ENCODE data around the gene GALNT9.

Gene GALNT9

GRCh38 chr12:132178801-132179401, 150.5 kb downstream of the GALNT9 start:
- DNase-seq, result peak; percentile 51

- no peak for DNase-seq
Observed at GRCh38 chr12:132178316-132178715, 151.1 kb downstream of the GALNT9 start.

GRCh38 chr12:132176920-132177551, 152.4 kb downstream of the GALNT9 start:
- no peak for DNase-seq

GRCh38 chr12:132176385-132176919, 152.9 kb downstream of the GALNT9 start:
- no peak for DNase-seq

- no peak for DNase-seq
Observed at GRCh38 chr12:132175496-132176384, 153.6 kb downstream of the GALNT9 start.

DNA sequence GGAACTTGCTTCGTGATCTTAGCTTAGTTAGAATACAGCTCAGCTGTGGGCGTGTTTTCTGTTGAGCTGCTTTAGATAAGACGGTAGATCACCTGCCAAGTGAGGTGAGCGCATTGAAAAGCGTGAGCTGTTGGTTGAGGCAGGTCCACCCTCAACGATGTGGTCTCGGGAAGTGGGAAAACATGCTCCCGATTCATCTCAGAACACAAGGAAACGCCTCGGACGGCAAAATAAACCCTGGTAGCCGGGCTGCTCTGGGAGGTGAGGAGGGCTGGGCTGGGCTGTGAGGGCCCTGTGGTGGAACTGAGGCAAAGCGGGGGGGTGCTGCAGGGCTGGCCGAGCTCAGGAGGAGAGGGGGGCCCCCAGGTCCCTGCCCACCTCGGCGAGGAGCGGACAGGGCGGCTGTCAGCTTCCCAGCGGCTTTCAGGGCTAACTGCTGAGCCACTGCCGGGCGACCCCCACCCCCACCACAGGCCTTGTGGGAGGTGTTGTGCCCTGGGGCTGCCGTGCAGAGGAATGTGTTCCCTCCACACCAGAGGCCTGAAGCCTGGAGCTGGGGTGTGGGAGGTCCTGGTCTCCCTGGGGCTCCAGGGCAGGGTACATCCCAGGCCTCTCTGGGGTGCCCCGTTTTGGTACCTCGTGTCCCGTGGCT, 154.4 kb downstream of the GALNT9 start:
- no peak for DNase-seq

GRCh38 chr12:132174015-132174838, 155.2 kb downstream of the GALNT9 start:
- DNase-seq, result no peak

DNA sequence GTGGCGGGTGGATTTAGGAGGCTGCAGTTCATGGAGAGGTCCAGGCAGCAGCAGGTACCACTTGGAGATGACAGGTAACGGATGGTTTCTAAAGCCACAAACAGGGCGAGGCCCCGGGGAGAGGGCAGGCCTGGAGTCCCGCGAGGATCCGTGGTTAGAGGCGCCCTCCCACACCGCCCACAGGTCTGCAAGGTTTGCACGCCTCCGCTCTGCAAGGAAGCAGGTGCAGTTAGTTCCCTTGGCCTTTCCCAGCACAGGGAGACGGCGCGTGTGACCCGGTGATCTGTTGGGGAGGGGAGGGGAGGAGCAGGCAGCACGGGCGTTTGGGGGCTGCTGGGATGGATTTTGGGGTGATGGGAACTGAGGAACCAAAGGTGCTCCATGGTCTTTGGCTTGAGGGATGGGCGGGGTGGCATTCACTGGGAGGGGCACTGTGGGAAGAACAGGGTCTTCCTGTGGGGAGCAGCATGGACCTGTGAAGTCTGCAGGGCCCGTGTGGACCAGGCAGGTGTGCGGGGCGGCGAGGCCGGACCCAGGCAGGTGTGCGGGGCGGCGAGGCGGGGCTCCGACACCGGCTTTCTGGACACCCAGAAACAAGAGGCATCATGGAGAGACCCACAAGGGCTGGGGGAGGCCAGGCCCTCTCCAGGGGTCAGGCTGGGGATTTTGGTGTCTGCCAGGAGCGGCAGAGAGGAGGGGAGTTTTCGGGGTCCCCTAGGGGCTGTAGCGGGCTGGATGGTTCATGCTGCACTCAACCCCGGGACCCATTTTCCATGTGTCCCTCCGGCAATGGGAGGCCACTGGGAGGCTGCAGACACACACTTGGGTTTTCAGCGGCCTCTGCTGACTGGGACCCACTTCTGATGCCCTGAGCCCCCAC, 156.0 kb downstream of the GALNT9 start:
- no peak for DNase-seq

DNA sequence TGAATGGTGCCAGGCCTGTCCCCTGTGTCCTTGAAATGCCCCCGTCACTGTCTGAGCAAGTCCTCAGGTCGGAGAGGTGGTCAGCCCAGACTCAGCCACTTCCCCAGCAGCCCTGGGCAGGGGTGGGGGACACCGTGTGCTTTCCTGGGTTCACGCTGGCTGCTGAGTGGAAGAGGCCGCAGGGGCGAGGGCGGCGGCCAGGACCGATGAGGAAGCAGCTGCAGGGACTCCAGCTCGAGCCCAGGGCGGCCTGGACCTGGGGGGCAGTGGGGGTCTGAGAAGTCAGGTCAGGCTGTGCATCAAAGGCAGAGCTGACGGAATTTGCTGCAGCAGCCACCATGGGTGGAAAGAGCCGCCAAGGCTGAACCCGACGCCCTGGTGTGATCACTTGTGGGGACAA, 156.8 kb downstream of the GALNT9 start:
- DNase-seq, result no peak

DNA sequence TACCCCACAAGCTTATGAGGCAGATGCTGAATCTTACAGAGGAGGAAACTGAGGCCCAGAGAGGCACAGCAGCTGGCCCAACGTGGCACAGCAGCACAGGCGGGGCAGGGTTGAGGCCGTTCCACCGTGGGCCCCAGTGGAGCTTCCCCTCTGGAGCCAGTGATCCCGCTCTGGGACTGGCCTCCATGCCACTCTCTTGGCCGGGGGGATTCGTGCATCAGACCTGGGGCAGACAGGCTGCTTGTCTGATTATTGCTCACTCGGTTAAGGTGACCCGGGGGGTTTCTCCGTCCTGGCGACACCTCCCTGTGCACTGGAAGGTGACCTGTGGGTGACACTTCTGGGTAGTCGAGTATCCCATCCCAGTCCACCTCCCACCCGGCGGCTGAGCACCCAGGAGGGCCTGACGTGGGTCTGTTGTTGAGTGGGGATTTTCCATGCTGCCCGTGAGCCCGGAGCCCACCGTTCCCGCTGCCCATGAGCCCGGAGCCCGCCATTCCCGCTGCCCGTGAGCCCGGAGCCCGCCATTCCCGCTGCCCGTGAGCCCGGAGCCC, 157.3 kb downstream of the GALNT9 start:
- DNase-seq, result no peak

GRCh38 chr12:132171293-132171967, 158.0 kb downstream of the GALNT9 start:
- DNase-seq, result peak; percentile 37

- no peak for DNase-seq
Observed at GRCh38 chr12:132170637-132171292, 158.6 kb downstream of the GALNT9 start.

DNA sequence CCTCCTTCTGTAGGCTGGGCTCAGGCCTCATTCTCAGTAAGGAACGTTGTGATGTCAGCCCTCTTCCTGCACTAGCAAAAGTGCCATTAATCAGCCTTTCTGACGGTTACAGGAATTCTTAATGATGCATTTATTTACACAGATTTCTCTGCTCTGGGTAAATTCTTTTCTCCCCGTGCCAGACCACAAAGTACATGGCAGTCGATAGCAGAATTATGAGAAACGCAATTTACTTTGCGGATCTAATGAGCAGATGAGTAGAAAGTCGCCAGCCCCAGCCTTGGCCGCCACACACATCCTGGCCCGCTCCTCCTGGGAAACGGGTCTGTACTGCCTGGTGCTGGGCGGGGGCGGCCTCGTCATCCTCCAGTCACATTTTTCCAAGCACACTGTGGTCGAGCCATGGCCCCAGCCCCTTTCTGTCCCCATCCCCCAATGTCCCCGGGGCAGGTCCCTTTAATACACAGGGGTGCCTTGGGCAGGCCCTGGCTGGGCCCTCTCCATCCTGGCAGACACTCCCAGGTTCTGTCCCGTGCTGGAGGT, 159.2 kb downstream of the GALNT9 start:
- no peak for DNase-seq

DNA sequence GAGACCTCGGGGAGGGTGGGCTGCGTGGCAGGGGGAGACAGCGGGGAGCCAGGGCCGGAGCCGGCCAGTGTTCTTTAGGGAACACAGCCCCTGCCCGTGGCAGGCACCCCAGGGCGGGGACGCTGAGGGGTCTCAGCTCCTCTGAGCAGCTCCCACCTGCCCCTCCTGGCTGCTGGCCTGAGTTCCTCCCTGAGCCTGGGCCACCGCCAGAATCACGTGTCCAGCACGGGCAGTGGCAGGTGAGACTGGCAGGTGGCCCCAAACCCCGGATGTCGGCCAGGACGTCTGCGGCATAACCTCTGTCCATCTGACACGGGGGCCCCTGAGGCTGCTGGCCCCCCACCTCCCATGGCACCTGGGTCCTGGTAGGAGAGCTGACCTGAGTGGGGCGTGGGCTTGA, 160.0 kb downstream of the GALNT9 start:
- no peak for DNase-seq

GRCh38 chr12:132168311-132169031, 160.9 kb downstream of the GALNT9 start:
- DNase-seq, result no peak

- DNase-seq, result no peak
Observed at GRCh38 chr12:132167611-132168310, 161.6 kb downstream of the GALNT9 start.

GRCh38 chr12:132166801-132167591, 162.4 kb downstream of the GALNT9 start:
- DNase-seq, result no peak
